Kidney (tissue), 14 donors: ENCODE data around the gene BMP10. TPM values are rescaled to one million over a fixed set of nuclear protein-coding genes. Genes with fewer than 3 reads are reported as not detected.

ENCODE experiments used
- DNase-seq, 5 donors: peaks; one replicate each; pipeline ENCODE4 v3.0.0-alpha.2; 2013 to 2020
- FAIRE-seq: peaks from 2 replicates; lab custom pipeline; 2012; peaks lifted over from hg19 to GRCh38; lab: Jason Lieb, UNC
- H3K27ac ChIP-seq, 2 donors: one replicate each; pipeline ENCODE4 v1.7.0; 2013; ENCODE audit warnings: low read depth in 2 of 2, low read length in 2 of 2, inconsistent platforms in 1 of 2
- H3K27me3 ChIP-seq: one replicate; pipeline ENCODE4 v1.7.1; 2013; ENCODE audit warnings: low read length, inconsistent platforms; ENCODE audit not compliant: control insufficient read depth, insufficient read depth
- H3K36me3 ChIP-seq, 3 donors: one replicate each; pipeline versions ENCODE4 v1.7.0 to v1.7.1; 2013; ENCODE audit warnings: low read length in 3 of 3, control low read depth in 1 of 3, inconsistent platforms in 1 of 3; ENCODE audit not compliant: insufficient read depth in 3 of 3, control insufficient read depth in 2 of 3
- H3K4me1 ChIP-seq, 3 donors: one replicate each; pipeline versions ENCODE4 v1.7.0 to v1.7.1; 2013; ENCODE audit warnings: low read length in 3 of 3, inconsistent platforms in 1 of 3, low read depth in 1 of 3; ENCODE audit not compliant: control insufficient read depth in 2 of 3, insufficient read depth in 2 of 3
- H3K4me3 ChIP-seq, 3 donors: one replicate each; pipeline versions ENCODE4 v1.7.0 to v1.8.1; 2013; ENCODE audit warnings: low read length in 3 of 3, control low read depth in 1 of 3, inconsistent platforms in 1 of 3
- H3K9ac ChIP-seq, 3 donors: one replicate each; pipeline versions ENCODE4 v1.7.0 to v1.7.1; 2013; ENCODE audit warnings: low read length in 3 of 3, control low read depth in 1 of 3, inconsistent platforms in 1 of 3
- H3K9me3 ChIP-seq, 3 donors: one replicate each; pipeline versions ENCODE4 v1.7.0 to v1.7.1; 2013; ENCODE audit warnings: low read length in 3 of 3, control low read depth in 1 of 3, inconsistent platforms in 1 of 3; ENCODE audit not compliant: control insufficient read depth in 2 of 3, insufficient read depth in 1 of 3
- CTCF ChIP-seq: IDR thresholded peaks from 3 replicates; pipeline ENCODE4 v1.5.1; 2012; ENCODE audit warnings: mild to moderate bottlenecking, moderate library complexity, borderline replicate concordance; ENCODE audit not compliant: insufficient read depth; ENCODE audit errors: extremely low read depth
- intact Hi-C: fragments of 100-400 bp; cut with DNase I; formaldehyde crosslinking; loops from one replicate; pipeline ENCODE4 v1.11.1; 2022
- polyA plus RNA-seq: library from polyadenylated mRNA; stranded (reverse); fragments of 350-450 nt; fragmentation: Illumina TruSeq; extraction: RNeasy Lipid Tissue Mini Kit (QIAGEN cat#74804); gene quantifications from one replicate; pipeline ENCODE4 v1.2.3, GENCODE V29; 2014; ENCODE audit warnings: low read depth, low replicate concordance; ENCODE audit not compliant: insufficient read depth
- total RNA-seq: library from RNA; stranded (reverse); fragmentation: NEBNext Ultra II Directional; extraction: Animal tissue kit (Norgen Biotek cat#: 25700); gene quantifications from one replicate; pipeline ENCODE4 v1.2.1, GENCODE V29; 2021
- donor health status: control.
- donor health status: control.
- donor health status: control.
- donor health status: control.
- donor health status: control.
- donor health status: DM: yes; HTN: yes; CAD: no.
- donor health status: Normal renal cell carcinoma (clear cell type).

Gene BMP10
- total and polyA plus RNA-seq, 2 donors from 2014 or later, result not detected

- H3K4me3 ChIP-seq, result no peak overlapping the region
- no peak overlapping the region for H3K27ac ChIP-seq
- no peaks in the 10 kb centered on the region for H3K27me3 ChIP-seq
- no peak for TF ChIP-seq CTCF
- H3K36me3 ChIP-seq, result peaks cover 0 to 3% (median 2%) of the 10 kb centered on the region in 3 donors
- no peak overlapping the region for H3K9ac ChIP-seq
- intact Hi-C loops, result no loop called here
- DNase-seq (no peak), FAIRE-seq (no peak)
- H3K9me3 ChIP-seq, result no peaks in the 10 kb centered on the region
- H3K4me1 ChIP-seq, result no peaks in the 10 kb centered on the region
Observed at GRCh38 chr2:68819556-68819955, 51.6 kb downstream of the BMP10 start.

- DNase-seq (no peak), FAIRE-seq (no peak)
- Histone ChIP-seq H3K36me3 (no peaks in the 10 kb centered on the region), H3K27ac (no peak overlapping the region), H3K4me1 (no peaks in the 10 kb centered on the region), H3K9me3 (no peaks in the 10 kb centered on the region), H3K27me3 (no peaks in the 10 kb centered on the region), H3K9ac (no peak overlapping the region), H3K4me3 (no peak overlapping the region)
- intact Hi-C loops, result no loop called here
- no peak for TF ChIP-seq CTCF
Observed at GRCh38 chr2:68817306-68817705, 53.9 kb downstream of the BMP10 start.

Other genes with a start within 250 kb of the BMP10 start
- not detected for gene PROKR1, start 227.8 kb downstream of the BMP10 start, total RNA-seq
- gene PROKR1, start 227.8 kb downstream of the BMP10 start, polyA plus RNA-seq, result not detected
- 20.4 TPM for gene ARHGAP25, start 136.6 kb downstream of the BMP10 start, total RNA-seq
- gene ARHGAP25, start 136.6 kb downstream of the BMP10 start, polyA plus RNA-seq, result 6.3 TPM
- gene GKN2, start 81.5 kb upstream of the BMP10 start, total RNA-seq, result not detected
- not detected for gene GKN2, start 81.5 kb upstream of the BMP10 start, polyA plus RNA-seq
- not detected for gene GKN1, start 103.2 kb upstream of the BMP10 start, total RNA-seq
- gene GKN1, start 103.2 kb upstream of the BMP10 start, polyA plus RNA-seq, result not detected
- 42.6 TPM for gene ANTXR1, start 141.8 kb upstream of the BMP10 start, total RNA-seq
- 7.0 TPM for gene ANTXR1, start 141.8 kb upstream of the BMP10 start, polyA plus RNA-seq